ENCODE measurements around the gene C11orf58.

Gene C11orf58

DNA sequence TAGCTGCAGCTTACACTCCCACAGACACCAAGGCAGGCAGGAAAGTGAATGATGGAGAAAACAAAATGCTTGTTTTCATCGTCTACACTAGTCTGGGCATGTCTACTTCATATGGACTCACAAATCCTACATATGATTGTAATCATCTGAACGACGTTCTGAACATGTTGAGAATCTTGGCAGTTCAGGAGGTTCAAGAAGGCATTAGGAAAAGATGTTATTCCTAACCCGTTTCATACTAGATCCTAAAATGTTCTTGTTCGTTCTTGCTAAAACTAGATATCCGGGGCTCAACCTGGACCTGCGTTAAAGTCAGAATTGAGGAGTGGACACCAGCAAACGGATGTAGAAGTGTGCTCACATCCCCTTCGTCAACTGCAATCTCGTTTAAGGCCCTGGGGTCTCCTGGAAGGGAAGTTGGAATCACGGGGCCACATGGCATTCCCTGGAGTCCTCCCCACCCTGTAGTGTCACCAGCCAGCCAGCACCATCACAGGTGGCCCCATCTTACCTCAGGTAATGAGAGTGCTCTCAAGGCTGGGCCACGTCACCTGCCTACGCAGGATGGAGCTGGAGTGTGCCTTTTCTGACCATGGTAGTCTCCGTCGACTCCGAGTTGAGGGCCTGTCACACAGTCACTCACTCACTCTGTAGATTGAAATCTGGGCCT is 37.3 kb downstream of the C11orf58 start:
- no peaks in the 10 kb centered on the region for H3K4me1 Mint-ChIP-seq (ENCODE audit: low read depth)
- no peak for DNase-seq
- H3K27me3 Mint-ChIP-seq: no peaks in the 10 kb centered on the region
- no peaks in the 10 kb centered on the region for H3K36me3 Mint-ChIP-seq (ENCODE audit: low read depth)
- no peak overlapping the region for H3K4me3 Mint-ChIP-seq
- no peaks in the 10 kb centered on the region for H3K9me3 Mint-ChIP-seq
- no peak overlapping the region for H3K27ac Mint-ChIP-seq

DNA sequence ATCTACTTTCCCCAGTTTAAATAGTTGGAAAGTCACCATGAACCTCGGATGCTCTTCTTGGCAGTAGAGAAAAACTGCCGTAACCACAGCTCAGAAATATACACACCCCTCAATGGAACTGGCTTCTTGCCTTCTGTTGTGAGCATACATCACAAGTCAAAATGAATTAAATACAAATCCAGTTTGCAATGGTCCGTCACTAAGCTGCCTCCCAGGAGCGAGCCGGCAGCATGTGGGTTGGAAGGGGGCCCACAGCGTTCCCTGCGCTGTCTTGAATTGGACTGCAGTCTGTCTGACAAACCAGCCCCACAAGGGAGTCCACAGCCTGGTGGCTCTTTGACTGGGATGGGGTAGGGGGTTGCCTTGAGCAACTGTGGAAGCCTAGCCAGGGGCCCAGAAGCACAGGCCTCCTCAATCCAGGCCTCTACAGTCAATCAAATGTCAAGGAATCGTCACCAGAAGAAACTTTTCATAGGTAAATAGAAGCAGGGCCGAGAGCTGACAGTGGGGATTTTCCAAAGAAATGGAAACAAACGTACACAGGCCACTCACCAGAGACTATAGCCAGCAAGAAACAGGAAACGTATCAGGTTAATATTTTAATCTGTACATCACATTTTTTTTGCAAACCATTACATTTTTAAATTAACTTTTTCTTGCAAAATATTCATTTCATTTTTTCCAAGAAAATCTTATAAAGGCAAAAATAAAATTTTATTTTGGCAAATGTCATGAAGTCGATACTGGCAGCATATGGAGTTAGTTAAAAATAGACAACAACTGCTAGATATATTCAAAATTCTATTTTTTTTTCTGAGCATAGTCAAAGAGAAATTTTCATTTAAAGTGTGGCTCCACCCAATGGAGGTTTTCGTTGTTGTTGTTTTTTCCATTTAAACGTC is 38.5 kb downstream of the C11orf58 start:
- H3K27me3 Mint-ChIP-seq: no peaks in the 10 kb centered on the region
- DNase-seq: no peak
- no peak overlapping the region for H3K4me3 Mint-ChIP-seq
- H3K4me1 Mint-ChIP-seq (ENCODE audit: low read depth): no peaks in the 10 kb centered on the region
- no peak overlapping the region for H3K27ac Mint-ChIP-seq
- H3K9me3 Mint-ChIP-seq: no peaks in the 10 kb centered on the region
- no peaks in the 10 kb centered on the region for H3K36me3 Mint-ChIP-seq (ENCODE audit: low read depth)

DNA sequence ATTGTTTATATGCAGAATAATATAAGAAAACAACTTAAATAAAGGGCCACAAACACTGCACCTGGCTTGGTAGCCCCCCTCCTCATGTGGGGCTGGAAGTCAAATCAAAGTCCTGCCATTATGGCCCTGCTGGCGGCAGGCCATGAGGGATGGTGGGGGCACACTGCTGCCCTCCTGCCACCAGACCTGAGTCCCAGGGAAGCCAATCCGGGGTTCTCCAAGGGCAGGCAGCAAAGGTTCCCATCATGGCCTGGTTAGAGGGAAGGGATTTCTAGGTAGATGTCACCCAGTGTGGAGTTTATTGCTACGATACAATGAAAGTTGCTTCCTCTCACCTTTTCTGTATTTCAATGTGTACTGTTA is 39.1 kb downstream of the C11orf58 start:
- no peak for DNase-seq
- Mint-ChIP-seq H3K27me3 (no peaks in the 10 kb centered on the region), H3K36me3 (ENCODE audit: low read depth) (no peaks in the 10 kb centered on the region), H3K4me3 (no peak overlapping the region), H3K9me3 (no peaks in the 10 kb centered on the region), H3K27ac (no peak overlapping the region), H3K4me1 (ENCODE audit: low read depth) (no peaks in the 10 kb centered on the region)

DNA sequence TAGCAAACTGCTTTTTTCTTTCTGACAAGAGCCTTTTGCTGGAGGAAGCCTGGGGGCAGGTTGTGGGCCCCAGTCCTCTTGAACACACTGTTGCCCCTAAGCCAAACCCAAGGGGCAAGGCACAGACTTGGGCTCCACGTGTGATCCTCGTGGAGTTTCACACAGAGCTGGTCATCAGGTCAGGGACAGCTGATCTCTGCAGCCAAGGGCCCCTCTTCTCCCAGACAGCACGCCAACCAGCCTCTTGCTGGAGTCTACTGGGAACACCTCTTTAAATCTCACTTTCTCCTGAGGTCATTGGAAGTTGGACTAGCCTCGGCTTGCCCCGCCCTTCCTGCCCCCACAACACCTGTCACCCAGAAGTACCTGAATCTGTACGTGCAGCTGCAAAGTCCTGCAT is 39.8 kb downstream of the C11orf58 start:
- Mint-ChIP-seq H3K27me3 (no peaks in the 10 kb centered on the region), H3K9me3 (no peaks in the 10 kb centered on the region), H3K4me3 (no peak overlapping the region), H3K4me1 (ENCODE audit: low read depth) (no peaks in the 10 kb centered on the region), H3K36me3 (ENCODE audit: low read depth) (no peaks in the 10 kb centered on the region), H3K27ac (no peak overlapping the region)
- no peak for DNase-seq

- Mint-ChIP-seq H3K4me1 (ENCODE audit: low read depth) (no peaks in the 10 kb centered on the region), H3K27ac (no peak overlapping the region), H3K4me3 (no peak overlapping the region), H3K36me3 (ENCODE audit: low read depth) (no peaks in the 10 kb centered on the region), H3K9me3 (no peaks in the 10 kb centered on the region), H3K27me3 (no peaks in the 10 kb centered on the region)
- DNase-seq: no peak
Measured at GRCh38 chr11:16778876-16779275, 40.4 kb downstream of the C11orf58 start.

- Mint-ChIP-seq H3K27ac (no peak overlapping the region), H3K4me3 (no peak overlapping the region), H3K36me3 (ENCODE audit: low read depth) (no peaks in the 10 kb centered on the region), H3K4me1 (ENCODE audit: low read depth) (no peaks in the 10 kb centered on the region), H3K27me3 (no peaks in the 10 kb centered on the region), H3K9me3 (no peaks in the 10 kb centered on the region)
- DNase-seq: no peak
Measured at GRCh38 chr11:16779436-16779835, 41.0 kb downstream of the C11orf58 start.

DNA sequence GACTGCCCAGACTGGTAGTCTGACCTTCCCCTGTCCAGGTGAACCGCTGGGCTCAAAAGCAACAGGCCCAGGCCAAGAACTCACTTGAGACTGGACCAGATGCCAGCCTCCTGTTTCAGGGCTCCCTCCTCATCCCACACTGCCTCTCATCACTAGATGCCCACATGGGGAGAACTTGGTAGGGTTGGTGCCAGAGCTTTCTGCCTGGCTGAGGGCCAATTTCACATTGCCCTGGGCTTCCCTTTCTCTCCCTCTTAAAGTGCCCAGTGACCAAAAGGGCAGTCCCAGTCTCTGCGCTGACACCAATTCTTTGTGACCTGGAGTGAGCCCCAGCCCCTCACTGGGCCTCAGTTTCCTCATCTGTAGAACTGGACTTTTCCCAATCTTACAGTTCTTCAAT is 41.7 kb downstream of the C11orf58 start:
- no peaks in the 10 kb centered on the region for H3K4me1 Mint-ChIP-seq (ENCODE audit: low read depth)
- no peak overlapping the region for H3K4me3 Mint-ChIP-seq
- DNase-seq: no peak
- no peaks in the 10 kb centered on the region for H3K36me3 Mint-ChIP-seq (ENCODE audit: low read depth)
- no peaks in the 10 kb centered on the region for H3K27me3 Mint-ChIP-seq
- H3K27ac Mint-ChIP-seq: no peak overlapping the region
- no peaks in the 10 kb centered on the region for H3K9me3 Mint-ChIP-seq

DNA sequence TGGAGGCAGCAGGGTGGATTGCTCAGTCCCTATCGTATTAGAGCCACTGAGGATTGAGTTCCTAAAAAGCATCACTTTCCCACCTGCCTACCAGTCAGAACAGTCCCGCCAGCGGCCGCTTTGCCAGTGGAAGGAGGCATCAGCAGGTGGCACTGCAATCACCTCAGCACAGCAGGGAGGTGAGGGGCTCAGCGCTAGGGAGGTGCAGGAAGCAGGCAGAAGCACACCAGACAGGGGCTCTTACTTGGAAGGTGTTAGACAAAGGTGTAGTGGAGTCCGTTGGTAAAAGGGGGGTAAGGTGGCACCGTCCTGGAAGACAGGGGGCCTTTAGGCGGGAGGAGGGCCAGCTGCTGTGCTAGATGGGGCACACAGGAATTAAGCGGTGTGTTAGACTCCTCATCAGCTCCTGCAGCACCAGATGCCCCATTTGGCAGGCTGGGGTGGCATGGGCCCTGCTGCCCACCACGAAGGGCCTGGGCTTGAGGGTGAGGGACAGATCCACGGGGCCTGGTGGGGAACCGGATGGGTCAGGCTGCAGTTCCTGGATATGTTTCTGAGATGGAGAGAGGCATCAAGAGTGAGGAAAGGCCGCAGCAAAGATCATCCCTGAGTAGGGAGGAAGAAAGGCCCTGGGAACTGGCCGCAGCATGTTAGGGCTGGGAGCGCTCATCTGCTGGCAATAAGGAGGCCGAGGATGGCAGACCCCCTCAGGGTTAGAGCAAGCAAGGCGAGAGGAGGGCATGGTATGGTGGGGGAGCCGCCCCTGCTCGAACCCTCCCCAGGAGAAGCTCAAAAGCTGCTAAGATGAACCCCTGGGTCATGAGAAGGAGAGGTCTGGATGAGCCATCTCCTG is 42.5 kb downstream of the C11orf58 start:
- Mint-ChIP-seq H3K27me3 (no peaks in the 10 kb centered on the region), H3K27ac (no peak overlapping the region), H3K9me3 (no peaks in the 10 kb centered on the region), H3K4me1 (ENCODE audit: low read depth) (no peaks in the 10 kb centered on the region), H3K36me3 (ENCODE audit: low read depth) (no peaks in the 10 kb centered on the region), H3K4me3 (no peak overlapping the region)
- no peak for DNase-seq

- H3K9me3 Mint-ChIP-seq: no peaks in the 10 kb centered on the region
- H3K4me1 Mint-ChIP-seq (ENCODE audit: low read depth): no peaks in the 10 kb centered on the region
- no peak for DNase-seq
- H3K27ac Mint-ChIP-seq: no peak overlapping the region
- H3K36me3 Mint-ChIP-seq (ENCODE audit: low read depth): no peaks in the 10 kb centered on the region
- no peaks in the 10 kb centered on the region for H3K27me3 Mint-ChIP-seq
- H3K4me3 Mint-ChIP-seq: no peak overlapping the region
Measured at GRCh38 chr11:16781936-16782919, 43.8 kb downstream of the C11orf58 start.

GRCh38 chr11:16783321-16783801 is 44.9 kb downstream of the C11orf58 start:
- Mint-ChIP-seq H3K9me3 (no peaks in the 10 kb centered on the region), H3K27ac (no peak overlapping the region), H3K27me3 (no peaks in the 10 kb centered on the region), H3K4me3 (no peak overlapping the region), H3K4me1 (ENCODE audit: low read depth) (no peaks in the 10 kb centered on the region), H3K36me3 (ENCODE audit: low read depth) (no peaks in the 10 kb centered on the region)
- no peak for DNase-seq

DNA sequence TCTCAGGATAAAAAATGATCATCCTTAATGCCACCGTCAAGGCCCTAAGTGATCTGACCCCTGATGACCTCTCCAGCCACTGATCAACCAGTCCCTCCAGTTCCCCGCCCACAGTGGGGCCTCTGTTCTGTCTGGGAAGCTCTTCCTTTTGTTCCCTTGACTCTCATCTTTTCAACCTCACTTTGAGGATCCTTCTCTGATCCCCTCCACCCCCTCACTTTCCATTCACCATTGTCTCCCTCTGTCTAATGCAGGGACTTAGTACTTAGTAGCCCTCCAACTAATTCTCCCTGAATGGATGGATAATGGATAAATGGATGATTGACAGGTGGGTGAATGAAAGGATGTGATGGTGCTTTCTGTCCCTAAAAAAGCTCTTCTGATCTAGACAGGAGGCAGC is 45.6 kb downstream of the C11orf58 start:
- H3K36me3 Mint-ChIP-seq (ENCODE audit: low read depth): no peaks in the 10 kb centered on the region
- H3K27ac Mint-ChIP-seq: no peak overlapping the region
- DNase-seq: no peak
- H3K4me3 Mint-ChIP-seq: no peak overlapping the region
- H3K4me1 Mint-ChIP-seq (ENCODE audit: low read depth): no peaks in the 10 kb centered on the region
- no peaks in the 10 kb centered on the region for H3K9me3 Mint-ChIP-seq
- no peaks in the 10 kb centered on the region for H3K27me3 Mint-ChIP-seq

DNA sequence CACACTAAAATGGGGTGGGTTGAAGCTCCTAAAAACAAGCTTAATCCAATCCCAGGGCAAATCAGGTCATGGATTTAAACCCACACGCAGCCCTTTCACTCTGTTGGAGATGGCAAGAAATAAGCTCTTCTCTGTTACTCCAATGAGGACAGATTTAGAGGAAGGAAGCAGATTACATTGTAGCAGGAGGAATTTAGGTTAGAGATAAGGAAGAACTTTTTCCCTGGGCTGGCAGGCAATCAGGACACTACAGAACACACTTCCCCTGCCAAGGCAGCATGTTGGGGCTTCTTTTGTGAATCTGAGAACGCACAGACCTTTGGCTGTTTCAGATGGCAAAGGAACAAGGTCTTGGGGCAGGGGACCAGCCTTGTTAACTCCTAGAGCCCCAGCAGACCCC is 46.2 kb downstream of the C11orf58 start:
- no peaks in the 10 kb centered on the region for H3K4me1 Mint-ChIP-seq (ENCODE audit: low read depth)
- DNase-seq: no peak
- no peaks in the 10 kb centered on the region for H3K36me3 Mint-ChIP-seq (ENCODE audit: low read depth)
- H3K27me3 Mint-ChIP-seq: no peaks in the 10 kb centered on the region
- H3K9me3 Mint-ChIP-seq: no peaks in the 10 kb centered on the region
- H3K27ac Mint-ChIP-seq: no peak overlapping the region
- no peak overlapping the region for H3K4me3 Mint-ChIP-seq

GRCh38 chr11:16785520-16786128 is 47.2 kb downstream of the C11orf58 start:
- Mint-ChIP-seq H3K27me3 (no peaks in the 10 kb centered on the region), H3K4me1 (ENCODE audit: low read depth) (no peaks in the 10 kb centered on the region), H3K27ac (no peak overlapping the region), H3K4me3 (no peak overlapping the region), H3K9me3 (no peaks in the 10 kb centered on the region), H3K36me3 (ENCODE audit: low read depth) (no peaks in the 10 kb centered on the region)
- DNase-seq: peak; percentile 71

All from activated T-cell treated with anti-CD3 and anti-CD28 coated beads, Interleukin-2, amount 50 U/mL, for 24 hours (primary cell).